T-helper 17 cell (primary cell): Measurements from ENCODE around the gene EOGT. TPM values are rescaled to one million over a fixed set of nuclear protein-coding genes. Genes with fewer than 3 reads are reported as not detected.

Experiments used
- ATAC-seq: fragments of 150-1000 bp; cut with Tn5 transposase; 2 replicates; pipeline ENCODE4 v1.10.0; 2021; ENCODE audit warnings: mild to moderate bottlenecking, moderate library complexity
- DNase-seq, 3 donors: peaks; one replicate each; pipeline versions ENCODE4 v3.0.0 to v3.0.0-alpha.2; 2020 to 2021
- H3K9me3 ChIP-seq: one replicate; pipeline ENCODE4 v1.7.0; 2013; ENCODE audit warnings: low read length, mild to moderate bottlenecking; ENCODE audit not compliant: control insufficient read depth, poor library complexity, severe bottlenecking
- H3K27ac Mint-ChIP-seq: one replicate; pipeline ENCODE4 v1.8.0; 2022; ENCODE audit warnings: mild to moderate bottlenecking, moderate library complexity, mixed read lengths
- H3K27me3 Mint-ChIP-seq: one replicate; pipeline ENCODE4 v1.8.0; 2022; ENCODE audit warnings: mixed read lengths
- H3K36me3 Mint-ChIP-seq: one replicate; pipeline ENCODE4 v1.8.0; 2022; ENCODE audit warnings: low read depth, mixed read lengths
- H3K4me1 Mint-ChIP-seq: one replicate; pipeline ENCODE4 v1.8.0; 2022; ENCODE audit warnings: mild to moderate bottlenecking, mixed read lengths
- H3K4me3 Mint-ChIP-seq: one replicate; pipeline ENCODE4 v1.8.0; 2022; ENCODE audit warnings: mild to moderate bottlenecking, moderate library complexity, mixed read lengths
- total RNA-seq, 4 donors: library from RNA in 2 of 4; stranded (reverse) in 2 of 4; gene quantifications; one replicate each; pipeline ENCODE4 v1.2.3 and lab custom pipeline; 2022 to 2026

The EOGT gene
- total RNA-seq, 2 donors from 2014 or later: 11.8 to 18.1 TPM

DNA sequence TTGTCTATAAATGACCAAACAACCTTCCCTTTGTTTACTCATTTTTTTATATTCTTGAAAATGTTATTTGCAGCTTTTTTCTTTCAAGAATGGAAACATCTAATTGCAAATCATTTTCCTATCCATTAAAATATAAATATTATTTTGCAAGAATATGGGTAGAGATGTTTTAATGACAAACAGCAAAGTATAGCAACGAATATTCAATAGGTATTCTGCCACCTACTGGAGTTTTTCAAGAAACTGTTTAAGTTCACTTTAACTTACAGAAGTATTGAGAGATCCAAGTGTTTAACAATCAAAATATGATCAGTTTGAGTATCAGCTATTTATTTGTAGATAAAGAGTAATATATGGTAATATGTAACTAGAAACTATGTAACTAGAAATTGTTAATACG, 6.9 kb upstream of the EOGT start:
- ATAC-seq (peak; percentile 48), DNase-seq (no peak)
- H3K9me3 ChIP-seq: no peaks in the 10 kb centered on the region
- no peak overlapping the region for H3K27ac Mint-ChIP-seq
- no peaks in the 10 kb centered on the region for H3K27me3 Mint-ChIP-seq
- peaks cover 6% of the 10 kb centered on the region for H3K4me1 Mint-ChIP-seq
- peaks cover 3% of the 10 kb centered on the region for H3K36me3 Mint-ChIP-seq
- no peak overlapping the region for H3K4me3 Mint-ChIP-seq

DNA sequence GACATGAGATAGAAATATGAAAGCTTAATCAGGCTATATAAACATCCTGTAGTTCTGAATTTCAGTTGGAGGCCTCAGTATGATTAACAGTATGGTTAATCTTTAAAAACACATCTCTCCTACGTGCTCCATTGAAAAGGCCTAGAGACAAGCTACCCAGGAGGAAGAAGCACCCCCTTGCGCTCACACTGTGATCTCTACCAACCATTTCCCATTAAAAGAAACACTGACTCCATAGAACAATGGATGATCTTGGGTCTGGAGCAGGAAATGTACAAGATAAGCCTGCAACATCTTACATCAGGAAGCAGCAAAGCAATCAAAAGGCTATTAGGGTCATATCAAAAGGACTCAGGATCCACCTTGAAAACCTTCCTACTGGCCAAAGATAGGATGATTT, 3.4 kb upstream of the EOGT start:
- H3K9me3 ChIP-seq: no peaks in the 10 kb centered on the region
- H3K36me3 Mint-ChIP-seq: no peaks in the 10 kb centered on the region
- H3K4me3 Mint-ChIP-seq: no peak overlapping the region
- DNase-seq: no peak
- H3K4me1 Mint-ChIP-seq: peaks cover 18% of the 10 kb centered on the region
- no peak overlapping the region for H3K27ac Mint-ChIP-seq
- no peaks in the 10 kb centered on the region for H3K27me3 Mint-ChIP-seq
- ATAC-seq: no peak

DNA sequence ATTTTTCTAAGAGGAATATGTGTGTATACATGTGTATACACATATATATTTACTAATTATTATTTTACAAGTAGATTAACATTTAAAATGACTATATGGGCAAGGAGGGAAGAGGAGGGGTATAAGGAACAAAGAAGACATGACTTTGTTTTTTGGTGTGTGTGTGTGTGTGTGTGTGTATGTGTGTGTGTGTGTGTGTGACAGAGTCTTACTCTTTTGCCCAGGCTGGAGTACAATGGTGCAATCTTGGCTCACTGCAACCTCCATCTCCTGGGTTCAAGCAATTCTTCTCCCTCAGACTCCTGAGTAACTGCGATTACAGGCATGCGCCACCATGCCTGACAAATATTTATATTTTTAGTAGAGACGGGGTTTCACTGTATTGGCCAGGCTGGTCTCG, 2.6 kb upstream of the EOGT start:
- H3K9me3 ChIP-seq: no peaks in the 10 kb centered on the region
- Mint-ChIP-seq H3K27ac (no peak overlapping the region), H3K4me3 (no peak overlapping the region), H3K4me1 (peaks cover 19% of the 10 kb centered on the region), H3K36me3 (no peaks in the 10 kb centered on the region), H3K27me3 (no peaks in the 10 kb centered on the region)
- ATAC-seq (no peak), DNase-seq (no peak)

DNA sequence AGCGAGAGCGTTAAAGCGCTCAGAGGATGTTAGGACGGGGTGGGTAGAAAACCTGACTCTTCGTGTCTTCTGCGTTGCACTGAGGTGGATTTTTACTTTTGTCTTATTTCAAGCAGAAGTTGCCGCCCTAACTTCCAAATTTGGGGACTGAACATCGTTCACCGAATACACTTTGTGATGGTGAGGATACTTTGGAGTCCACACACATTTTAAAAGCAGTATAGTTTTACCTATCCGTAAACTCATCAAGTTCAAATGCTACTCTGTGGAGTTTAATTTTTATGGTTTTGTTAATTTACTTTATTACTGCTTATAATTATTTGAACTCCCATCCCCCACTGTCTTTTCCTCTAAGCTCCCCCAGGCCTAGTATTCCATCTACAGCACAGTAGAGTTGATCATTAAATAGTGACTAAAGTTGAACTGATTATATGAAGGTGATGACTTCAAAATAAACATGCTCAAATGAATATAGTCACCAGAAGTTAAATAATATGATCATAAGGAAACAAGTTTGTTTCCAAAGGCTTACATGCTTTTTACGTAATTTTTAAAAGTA, 617 bp upstream of the EOGT start:
- no peak for ATAC-seq
- H3K4me1 Mint-ChIP-seq: peaks cover 21% of the 10 kb centered on the region
- no peak for DNase-seq
- H3K36me3 Mint-ChIP-seq: no peaks in the 10 kb centered on the region
- no peaks in the 10 kb centered on the region for H3K27me3 Mint-ChIP-seq
- peak overlapping the region; percentile 57 for H3K27ac Mint-ChIP-seq
- no peaks in the 10 kb centered on the region for H3K9me3 ChIP-seq
- peak overlapping the region; percentile 82 for H3K4me3 Mint-ChIP-seq

DNA sequence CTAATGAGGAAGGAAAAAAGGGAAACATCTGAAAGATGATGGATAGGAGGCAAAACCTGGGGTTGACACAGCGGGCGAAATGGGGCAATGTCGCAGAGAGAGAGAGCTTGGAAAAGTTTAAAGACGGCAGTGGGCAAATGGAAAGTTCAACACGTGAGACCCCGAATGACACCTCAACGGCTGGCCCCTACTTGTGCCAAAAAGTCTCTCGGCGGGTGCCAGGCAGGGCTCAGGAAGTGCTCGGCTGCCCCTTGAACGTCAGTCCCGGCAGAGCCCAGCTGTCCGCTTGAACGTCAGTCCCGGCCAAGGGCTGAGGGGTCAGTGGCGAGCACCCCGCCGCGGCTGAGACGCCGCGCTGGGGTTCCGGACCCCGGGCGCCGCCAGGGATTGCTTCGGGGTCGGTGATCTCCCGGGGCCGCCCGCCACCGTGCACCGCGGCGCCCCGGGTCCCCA, 658 bp downstream of the EOGT start:
- Mint-ChIP-seq H3K36me3 (no peaks in the 10 kb centered on the region), H3K27ac (no peak overlapping the region), H3K4me1 (peaks cover 21% of the 10 kb centered on the region), H3K27me3 (no peaks in the 10 kb centered on the region), H3K4me3 (peak overlapping the region; percentile 90)
- peak in 1 of 3 donors; percentile 6 for DNase-seq
- no peak for ATAC-seq
- no peaks in the 10 kb centered on the region for H3K9me3 ChIP-seq

DNA sequence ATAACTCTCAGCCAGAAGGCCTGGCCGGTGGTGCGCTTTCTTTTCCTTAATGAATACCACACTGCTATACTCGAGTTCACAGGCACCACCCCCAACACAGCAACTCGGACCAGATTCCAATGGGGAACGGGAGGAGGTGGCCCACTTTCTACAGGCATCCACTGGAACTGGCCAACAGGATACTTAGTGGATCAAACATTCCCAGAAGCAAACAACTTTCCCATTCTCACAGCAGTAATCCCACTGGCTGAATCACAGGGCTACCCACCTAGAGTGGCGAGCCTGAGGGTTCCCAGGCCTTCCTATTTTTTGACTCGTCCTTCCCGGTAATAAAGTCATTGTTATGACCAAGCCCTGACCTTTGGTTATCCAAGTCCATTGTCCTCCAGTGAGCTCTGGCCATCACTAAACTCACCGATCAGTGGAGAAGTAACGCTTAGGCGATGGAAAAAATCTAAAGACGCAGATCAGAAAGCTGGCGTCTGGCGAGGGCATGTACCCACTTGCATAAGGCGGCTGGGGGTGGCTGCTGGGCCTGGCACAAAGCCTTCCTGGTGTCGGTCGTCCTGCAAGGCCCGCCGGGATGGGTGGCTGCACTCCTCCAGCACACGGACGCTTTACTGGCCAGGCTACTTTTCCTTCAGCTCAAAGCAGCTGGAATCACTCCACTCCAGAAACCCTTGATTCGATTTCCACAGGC, 1.2 kb downstream of the EOGT start:
- H3K36me3 Mint-ChIP-seq: no peaks in the 10 kb centered on the region
- no peak overlapping the region for H3K27ac Mint-ChIP-seq
- H3K4me3 Mint-ChIP-seq: peak overlapping the region; percentile 90
- H3K27me3 Mint-ChIP-seq: no peaks in the 10 kb centered on the region
- DNase-seq: no peak
- H3K9me3 ChIP-seq: no peaks in the 10 kb centered on the region
- ATAC-seq: no peak
- peaks cover 19% of the 10 kb centered on the region for H3K4me1 Mint-ChIP-seq

DNA sequence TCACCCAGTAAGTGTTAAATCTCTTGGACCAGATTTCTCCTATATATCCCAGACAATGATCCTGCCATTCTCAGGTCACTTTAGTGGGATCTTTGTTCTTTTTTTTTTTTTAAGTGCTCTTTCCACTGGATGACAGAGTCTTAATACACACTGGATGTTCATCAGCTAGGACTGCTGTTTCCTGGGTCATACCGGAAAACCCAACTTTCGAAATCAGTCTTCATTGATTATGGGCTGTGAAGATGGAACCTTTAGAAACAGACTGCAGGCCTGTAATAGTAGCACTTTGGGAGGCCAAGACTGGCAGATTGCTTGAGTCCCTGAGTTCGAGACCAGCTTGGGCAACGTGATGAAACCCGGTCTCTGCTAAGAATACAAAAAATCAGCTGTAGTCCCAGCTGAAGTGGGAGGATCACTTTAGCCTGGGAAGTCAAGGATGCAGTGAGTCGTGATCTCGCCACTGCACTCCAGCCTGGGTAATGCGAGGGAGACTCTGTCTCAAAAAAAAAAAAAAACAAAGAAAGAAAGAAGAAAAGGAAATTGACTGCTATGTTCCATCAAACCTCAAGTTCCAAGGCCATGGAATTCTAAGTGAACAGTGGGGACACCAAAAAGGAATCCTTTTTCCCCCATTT, 2.3 kb downstream of the EOGT start:
- peaks cover 19% of the 10 kb centered on the region for H3K4me1 Mint-ChIP-seq
- H3K27me3 Mint-ChIP-seq: no peaks in the 10 kb centered on the region
- H3K4me3 Mint-ChIP-seq: no peak overlapping the region

DNA sequence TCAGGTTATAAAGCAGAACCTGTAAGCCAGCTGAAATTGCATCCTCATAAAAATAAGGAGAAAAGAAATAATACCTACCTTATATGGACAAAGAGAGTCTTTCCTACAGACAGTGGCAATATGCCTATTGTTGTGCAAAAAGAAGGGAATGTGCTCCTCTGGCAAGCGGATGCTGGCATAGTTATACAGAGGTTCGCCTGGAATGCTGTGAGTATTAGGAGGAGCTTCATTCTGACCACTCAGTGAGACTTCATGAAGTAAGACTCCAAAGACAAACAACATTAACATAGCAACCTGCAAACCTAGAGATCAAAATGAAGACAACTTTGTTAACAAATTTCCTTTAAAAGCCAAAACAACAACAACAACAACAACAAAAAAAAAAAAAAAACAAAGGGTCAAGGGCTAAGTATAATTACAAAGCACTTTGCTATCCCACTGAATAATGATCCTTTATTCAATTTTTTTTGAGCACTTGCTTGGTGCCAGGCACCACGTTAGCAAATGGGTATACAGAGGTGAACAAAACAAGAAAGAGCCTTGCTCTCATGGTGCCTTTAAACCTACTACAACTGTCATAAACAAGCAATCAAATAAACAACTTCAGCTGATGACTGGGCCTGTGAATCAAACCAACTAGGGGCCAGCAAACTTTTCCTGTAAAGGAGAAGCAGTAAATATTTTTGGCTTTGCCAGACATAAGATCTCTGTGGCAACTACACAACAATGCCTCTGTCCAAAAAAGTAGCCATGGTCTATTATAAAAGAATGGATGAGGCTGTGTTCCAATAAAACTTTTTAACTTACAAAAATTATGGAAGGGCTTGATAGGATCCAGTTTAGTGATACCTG, 3.7 kb downstream of the EOGT start:
- no peak for DNase-seq
- Mint-ChIP-seq H3K4me3 (no peak overlapping the region), H3K4me1 (peaks cover 15% of the 10 kb centered on the region)

More for the DNA sequence above, 2.3 kb downstream of the EOGT start:
- peak overlapping the region; percentile 69 for H3K27ac Mint-ChIP-seq
- ATAC-seq: no peak
- DNase-seq: no peak
- no peaks in the 10 kb centered on the region for H3K9me3 ChIP-seq
- H3K36me3 Mint-ChIP-seq: no peaks in the 10 kb centered on the region

DNA sequence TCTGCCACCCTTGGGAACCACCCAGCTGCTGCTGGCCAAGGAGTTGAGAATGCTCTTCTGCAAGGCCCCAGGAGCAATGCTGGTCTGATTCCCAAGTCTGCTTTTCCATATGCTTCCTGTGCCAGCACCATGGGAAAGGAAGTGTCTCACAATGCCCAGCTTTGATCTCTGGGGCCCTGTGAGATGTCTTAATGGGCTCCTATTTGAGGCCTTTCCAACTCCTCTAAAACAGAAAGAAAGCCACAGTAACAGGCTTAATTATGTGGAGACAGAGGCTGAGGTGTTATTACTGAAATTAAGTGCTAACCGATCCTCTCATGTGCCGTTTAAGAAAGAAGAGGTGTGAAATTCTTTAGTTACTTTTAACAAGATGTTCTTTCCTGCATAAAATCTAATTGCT, 4.5 kb downstream of the EOGT start:
- H3K27ac Mint-ChIP-seq: peak overlapping the region; percentile 69
- no peak for DNase-seq
- H3K36me3 Mint-ChIP-seq: peaks cover 4% of the 10 kb centered on the region

More for the DNA sequence above, 3.7 kb downstream of the EOGT start:
- no peaks in the 10 kb centered on the region for H3K27me3 Mint-ChIP-seq
- H3K9me3 ChIP-seq: no peaks in the 10 kb centered on the region
- H3K36me3 Mint-ChIP-seq: peaks cover 4% of the 10 kb centered on the region
- H3K27ac Mint-ChIP-seq: peak overlapping the region; percentile 69
- ATAC-seq: no peak

DNA sequence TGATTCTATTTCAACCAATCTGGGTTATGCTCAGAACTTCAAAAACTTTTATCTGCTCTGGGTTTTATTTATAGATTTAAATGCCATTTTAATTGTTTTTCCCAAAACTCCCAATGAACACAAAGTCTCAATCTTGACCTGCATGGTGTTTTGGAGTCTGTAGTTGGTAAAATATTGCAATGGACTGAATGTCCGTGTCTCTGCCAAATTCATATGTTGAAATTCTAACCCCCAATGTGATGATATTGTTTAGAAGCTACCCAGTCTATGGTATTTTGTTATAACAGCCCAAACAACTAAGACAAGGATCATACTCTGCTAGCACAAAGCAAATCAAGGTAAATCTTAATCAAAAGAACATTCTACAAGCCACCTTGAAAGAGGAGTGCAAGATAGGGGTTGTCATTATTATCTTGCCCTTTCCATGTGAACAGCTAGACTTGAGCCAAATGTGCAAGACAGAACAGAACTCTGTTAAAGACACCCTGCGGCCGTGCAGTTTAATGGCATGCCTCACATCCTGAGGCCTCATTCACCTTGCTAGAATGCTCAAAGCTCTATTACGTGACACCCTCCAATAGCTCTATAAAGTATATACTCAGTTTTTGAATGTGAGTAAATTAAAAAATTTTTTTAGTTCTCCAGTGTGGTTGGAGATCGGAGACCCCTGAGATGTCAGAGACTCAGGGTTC, 7.5 kb downstream of the EOGT start:
- DNase-seq: no peak
- Mint-ChIP-seq H3K4me3 (no peak overlapping the region), H3K27me3 (no peaks in the 10 kb centered on the region), H3K4me1 (peaks cover 3% of the 10 kb centered on the region), H3K36me3 (peaks cover 6% of the 10 kb centered on the region), H3K27ac (no peak overlapping the region)
- no peak for ATAC-seq
- H3K9me3 ChIP-seq: no peaks in the 10 kb centered on the region

More for the DNA sequence above, 4.5 kb downstream of the EOGT start:
- no peaks in the 10 kb centered on the region for H3K9me3 ChIP-seq
- no peak overlapping the region for H3K4me3 Mint-ChIP-seq
- H3K27me3 Mint-ChIP-seq: no peaks in the 10 kb centered on the region
- H3K4me1 Mint-ChIP-seq: peaks cover 14% of the 10 kb centered on the region
- ATAC-seq: no peak

DNA sequence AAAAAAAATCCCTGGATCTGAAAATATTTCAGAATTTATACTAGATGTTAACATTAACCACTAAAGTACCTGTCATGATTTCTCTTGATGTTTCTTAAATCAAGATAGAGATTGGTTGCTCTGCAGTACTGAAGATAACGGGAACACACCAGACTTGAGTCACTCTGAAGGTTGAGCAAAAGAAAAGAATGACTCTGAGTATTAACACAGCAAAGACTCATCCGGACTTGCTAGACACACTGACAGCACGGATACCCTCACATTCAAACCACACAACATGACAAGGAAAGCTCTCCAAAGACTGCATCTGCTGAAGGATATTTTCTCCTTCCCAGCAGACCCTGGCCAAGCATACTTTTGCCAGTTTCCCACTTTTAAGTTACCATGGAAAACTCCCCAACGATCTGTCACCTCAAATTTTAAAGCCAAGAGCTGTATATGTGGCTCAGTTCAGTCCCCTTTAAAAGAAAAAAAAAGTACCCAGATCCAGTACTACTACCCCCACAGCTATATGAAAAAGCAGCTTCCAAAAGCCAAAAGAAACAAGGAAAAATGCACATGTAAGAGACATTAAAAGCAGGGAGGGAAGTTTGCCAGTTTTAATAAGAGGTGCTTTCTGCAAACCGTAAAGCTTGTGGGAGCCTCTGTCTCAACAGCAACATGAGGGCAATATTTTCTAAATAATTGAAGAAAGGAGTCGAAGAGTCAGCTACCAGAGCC, 8.3 kb downstream of the EOGT start:
- Mint-ChIP-seq H3K36me3 (peaks cover 6% of the 10 kb centered on the region), H3K4me3 (no peak overlapping the region), H3K27me3 (no peaks in the 10 kb centered on the region), H3K4me1 (no peaks in the 10 kb centered on the region), H3K27ac (no peak overlapping the region)
- ATAC-seq (no peak), DNase-seq (no peak)
- H3K9me3 ChIP-seq: no peaks in the 10 kb centered on the region

DNA sequence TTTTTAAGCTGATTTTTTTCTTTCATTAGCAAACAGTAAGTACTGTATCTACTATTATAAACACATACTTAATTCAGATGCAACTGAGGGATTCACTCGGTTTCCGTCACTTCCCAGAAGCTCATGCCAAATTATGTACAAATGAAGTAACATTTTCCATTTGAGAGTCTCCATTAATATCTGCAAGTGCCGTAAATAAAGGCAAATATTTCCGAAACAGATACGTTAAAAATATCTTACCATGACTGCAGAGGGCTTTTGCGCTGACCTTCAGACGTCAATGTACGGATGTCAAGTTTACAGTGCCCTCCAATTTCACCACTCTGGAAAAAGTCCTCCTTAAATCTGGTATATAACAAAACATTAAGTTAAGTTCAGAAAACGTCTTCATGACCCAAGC, 9.3 kb downstream of the EOGT start:
- Mint-ChIP-seq H3K4me3 (no peak overlapping the region), H3K27ac (no peak overlapping the region), H3K27me3 (no peaks in the 10 kb centered on the region), H3K36me3 (peaks cover 6% of the 10 kb centered on the region), H3K4me1 (no peaks in the 10 kb centered on the region)
- no peak for ATAC-seq
- H3K9me3 ChIP-seq: no peaks in the 10 kb centered on the region
- DNase-seq: no peak
